HUES48 (cell line): ENCODE results near the gene KLK8.

Experiments
- H3K27ac ChIP-seq: one replicate; pipeline ENCODE4 v1.7.0; 2013; ENCODE audit warnings: low read depth, low read length, inconsistent platforms
- H3K27me3 ChIP-seq: 2 replicates; pipeline ENCODE4 v1.6.1; 2013; ENCODE audit warnings: mild to moderate bottlenecking, low read length; ENCODE audit not compliant: control insufficient read depth, insufficient read depth
- H3K36me3 ChIP-seq: 2 replicates; pipeline ENCODE4 v1.6.1; 2013; ENCODE audit warnings: low read length; ENCODE audit not compliant: control insufficient read depth, insufficient read depth
- H3K4me1 ChIP-seq: 2 replicates; pipeline ENCODE4 v1.6.1; 2013; ENCODE audit warnings: mild to moderate bottlenecking, low read length; ENCODE audit not compliant: control insufficient read depth, insufficient read depth
- H3K4me3 ChIP-seq: 2 replicates; pipeline ENCODE4 v1.5.1; 2013; ENCODE audit warnings: mild to moderate bottlenecking, low read depth, low read length
- H3K9ac ChIP-seq: 2 replicates; pipeline ENCODE4 v1.6.1; 2013; ENCODE audit warnings: mild to moderate bottlenecking, low read depth, low read length, moderate library complexity
- H3K9me3 ChIP-seq: 2 replicates; pipeline ENCODE4 v1.6.1; 2013; ENCODE audit warnings: low read length; ENCODE audit not compliant: control insufficient read depth, insufficient read depth

KLK8 gene

GRCh38 chr19:51027873-51028272 lies 26.5 kb upstream of the KLK8 start:
- no peaks in the 10 kb centered on the region for H3K9me3 ChIP-seq
- H3K27me3 ChIP-seq: no peaks in the 10 kb centered on the region
- H3K27ac ChIP-seq: no peak overlapping the region
- no peak overlapping the region for H3K9ac ChIP-seq
- no peak overlapping the region for H3K4me3 ChIP-seq
- no peaks in the 10 kb centered on the region for H3K36me3 ChIP-seq
- peaks cover 23% of the 10 kb centered on the region; the same call in 1 of the 2 replicates for H3K4me1 ChIP-seq

DNA sequence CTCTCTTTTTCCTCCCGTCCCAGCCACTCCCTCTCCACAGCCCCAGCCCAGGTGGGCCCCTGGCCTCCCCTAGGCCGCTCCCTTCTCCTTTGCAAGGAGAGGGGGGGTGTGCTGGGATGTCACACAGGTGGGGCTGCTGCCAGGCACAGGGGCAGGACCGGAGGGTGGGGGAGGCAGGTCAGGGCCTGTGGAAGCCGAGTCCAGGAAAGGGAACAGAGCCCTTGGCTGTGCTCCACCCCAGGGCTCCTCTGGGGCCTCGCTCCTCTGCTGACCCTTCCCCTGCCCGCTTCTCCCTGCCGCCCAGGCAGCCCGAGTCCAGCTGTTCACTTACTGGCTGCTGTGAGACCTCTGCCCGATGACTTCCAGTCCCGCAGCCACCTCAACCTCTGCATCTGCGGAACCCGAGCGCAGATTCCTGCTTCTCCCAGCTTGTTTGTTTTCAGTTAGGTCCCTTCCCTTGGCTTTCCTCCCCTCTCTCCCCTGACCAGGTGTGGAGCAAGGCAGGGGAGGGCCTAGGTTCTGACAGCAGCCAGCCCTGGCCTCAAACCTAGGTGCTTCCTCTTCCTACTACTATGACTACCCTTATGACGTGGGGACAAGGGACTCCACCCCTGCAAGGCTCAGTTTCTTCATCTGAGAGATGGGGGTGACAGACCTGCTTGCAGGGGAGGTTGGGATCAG lies 25.9 kb upstream of the KLK8 start:
- Histone ChIP-seq H3K4me1 (peaks cover 23% of the 10 kb centered on the region; the same call in 1 of the 2 replicates), H3K27ac (no peak overlapping the region), H3K36me3 (no peaks in the 10 kb centered on the region), H3K9ac (no peak overlapping the region), H3K9me3 (no peaks in the 10 kb centered on the region), H3K4me3 (no peak overlapping the region), H3K27me3 (no peaks in the 10 kb centered on the region)

GRCh38 chr19:51026554-51026831 lies 25.1 kb upstream of the KLK8 start, which contains the start of gene KLK11:
Gene KLK11, minus strand, starts transcription at chr19:51026616. Its CDS starts 985 bp downstream, at chr19:51025631.
- no peak within 1 kb of the TSS for H3K4me3 ChIP-seq
- no peak within 1 kb of the TSS for H3K9ac ChIP-seq
- H3K27ac ChIP-seq: no peak within 1 kb of the TSS
- no peaks in the 10 kb centered on the region for H3K27me3 ChIP-seq
- peaks cover 23% of the 10 kb centered on the region; the same call in 1 of the 2 replicates for H3K4me1 ChIP-seq
- no peaks in the 10 kb centered on the region for H3K36me3 ChIP-seq
- H3K9me3 ChIP-seq: no peaks in the 10 kb centered on the region

DNA sequence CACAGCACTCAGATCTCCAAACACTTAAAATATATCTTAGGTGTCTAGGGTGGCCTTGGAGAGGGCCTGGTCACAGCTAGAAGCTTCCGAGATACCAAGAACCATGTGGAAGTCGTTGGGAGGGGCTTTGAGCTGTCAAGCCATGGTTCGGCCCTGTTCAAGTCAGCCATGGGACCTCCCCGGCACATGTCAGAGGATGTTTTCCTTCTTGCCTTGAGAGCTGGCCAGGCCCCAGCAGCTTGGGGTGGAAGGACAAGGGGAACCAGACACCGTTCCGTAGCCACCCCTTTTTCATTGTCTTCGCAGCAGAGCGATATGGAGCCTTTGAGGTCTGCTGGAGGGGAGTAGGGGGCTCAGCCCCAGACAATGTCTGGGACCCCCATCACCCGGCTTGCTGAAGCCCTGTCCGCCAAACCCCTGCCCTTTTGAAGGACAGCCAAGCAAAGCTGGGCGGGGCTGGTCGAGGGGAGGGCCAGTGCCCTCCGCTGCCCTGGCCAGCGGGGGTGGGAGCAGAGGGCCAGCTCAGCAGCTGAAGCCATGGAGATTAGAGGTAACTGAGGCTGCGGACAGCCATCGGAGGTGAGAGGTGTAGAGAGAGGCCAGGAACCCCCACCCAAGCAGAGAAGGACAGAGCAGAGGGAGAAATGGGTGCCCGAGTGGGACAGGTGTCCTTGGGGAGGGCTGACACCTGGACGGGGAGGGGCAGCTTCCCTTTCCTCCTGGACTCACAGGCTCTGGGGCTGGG lies 24.6 kb upstream of the KLK8 start:
- no peak overlapping the region for H3K9ac ChIP-seq
- peaks cover 26% of the 10 kb centered on the region for H3K4me1 ChIP-seq
- H3K4me3 ChIP-seq: no peak overlapping the region
- H3K9me3 ChIP-seq: no peaks in the 10 kb centered on the region
- no peaks in the 10 kb centered on the region for H3K27me3 ChIP-seq
- H3K36me3 ChIP-seq: no peaks in the 10 kb centered on the region
- no peak overlapping the region for H3K27ac ChIP-seq

DNA sequence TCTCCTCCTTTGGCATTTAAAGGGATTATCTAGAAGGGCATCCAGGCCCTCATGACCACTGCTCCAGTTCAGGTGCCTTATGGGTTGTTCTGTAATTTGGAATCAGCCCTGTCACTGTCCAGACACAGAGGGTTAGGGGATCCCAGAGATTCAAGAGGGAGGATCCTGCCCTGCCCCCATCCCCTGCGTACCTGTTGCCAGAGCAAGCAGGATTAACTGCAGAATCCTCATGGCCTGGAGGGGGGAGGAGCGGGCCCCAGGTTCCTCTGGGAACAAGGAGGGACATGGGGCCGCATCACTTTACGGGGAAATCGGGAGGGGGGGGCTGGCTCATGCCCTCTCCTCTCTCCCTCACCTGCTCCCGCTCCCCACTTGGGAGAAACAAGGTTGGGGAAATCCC lies 24.0 kb upstream of the KLK8 start:
- no peak overlapping the region for H3K27ac ChIP-seq
- H3K27me3 ChIP-seq: 0 out of 2 replicates have a peak, but pooled peaks cover under 1% of the 10 kb centered on the region
- H3K4me1 ChIP-seq: peaks cover 26% of the 10 kb centered on the region
- H3K9me3 ChIP-seq: no peaks in the 10 kb centered on the region
- H3K4me3 ChIP-seq: no peak overlapping the region
- H3K9ac ChIP-seq: no peak overlapping the region
- H3K36me3 ChIP-seq: no peaks in the 10 kb centered on the region

GRCh38 chr19:51024924-51025323 lies 23.5 kb upstream of the KLK8 start:
- Histone ChIP-seq H3K9me3 (no peaks in the 10 kb centered on the region), H3K4me1 (peaks cover 26% of the 10 kb centered on the region), H3K27me3 (peaks cover 5% of the 10 kb centered on the region; the same call in 1 of the 2 replicates), H3K4me3 (no peak overlapping the region), H3K36me3 (no peaks in the 10 kb centered on the region), H3K9ac (no peak overlapping the region), H3K27ac (no peak overlapping the region)

DNA sequence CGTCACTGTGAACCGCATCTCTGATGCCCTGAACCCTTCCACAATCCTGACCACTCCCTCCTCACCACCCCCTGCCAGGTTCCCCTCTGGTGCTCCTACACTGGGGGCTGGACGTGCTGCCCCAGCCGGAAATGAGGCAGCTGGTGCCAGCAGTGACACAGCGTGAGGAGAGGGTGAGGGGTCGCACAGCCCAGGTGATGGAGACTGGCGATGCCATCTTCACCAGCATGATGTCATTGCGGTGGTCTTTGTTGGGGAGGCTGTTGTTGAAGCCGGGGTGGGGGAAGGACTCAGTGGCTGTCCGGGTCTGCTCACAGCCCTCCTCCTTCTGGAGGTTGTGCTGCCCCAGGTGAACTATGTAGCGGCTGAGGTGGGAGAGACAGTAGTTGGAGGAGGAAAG lies 22.5 kb upstream of the KLK8 start:
- Histone ChIP-seq H3K9ac (no peak overlapping the region), H3K9me3 (no peaks in the 10 kb centered on the region), H3K27me3 (peaks cover 14% of the 10 kb centered on the region), H3K4me1 (peaks cover 26% of the 10 kb centered on the region), H3K4me3 (no peak overlapping the region), H3K36me3 (no peaks in the 10 kb centered on the region), H3K27ac (no peak overlapping the region)

DNA sequence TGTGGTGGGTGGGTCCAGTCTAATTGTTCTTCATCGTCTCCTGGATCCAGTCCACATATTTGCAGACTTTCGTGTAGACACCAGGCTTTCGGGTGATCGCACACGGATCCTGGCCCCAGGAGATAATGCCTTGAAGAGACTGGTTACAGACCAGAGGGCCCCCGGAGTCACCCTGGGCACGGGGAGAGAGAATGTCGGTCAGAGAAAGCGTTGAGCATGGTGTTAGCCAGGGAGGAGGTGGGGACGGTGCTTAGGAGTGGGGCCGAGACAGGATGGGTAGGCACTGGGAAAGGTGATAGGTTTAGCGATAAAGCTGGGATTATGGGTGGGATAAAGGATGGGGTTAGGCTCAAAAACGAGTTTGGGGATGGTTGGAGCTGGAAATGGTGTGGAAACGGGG lies 21.1 kb upstream of the KLK8 start:
- Histone ChIP-seq H3K27me3 (peaks cover 27% of the 10 kb centered on the region), H3K9ac (no peak overlapping the region), H3K9me3 (no peaks in the 10 kb centered on the region), H3K4me1 (peaks cover 26% of the 10 kb centered on the region), H3K4me3 (no peak overlapping the region), H3K36me3 (no peaks in the 10 kb centered on the region), H3K27ac (no peak overlapping the region)

- Histone ChIP-seq H3K4me1 (peaks cover 22% of the 10 kb centered on the region), H3K27me3 (peaks cover 35% of the 10 kb centered on the region), H3K9me3 (no peaks in the 10 kb centered on the region), H3K4me3 (no peak overlapping the region), H3K27ac (no peak overlapping the region), H3K36me3 (no peaks in the 10 kb centered on the region), H3K9ac (no peak overlapping the region)
Observed at GRCh38 chr19:51020988-51021651, 19.7 kb upstream of the KLK8 start.

- no peaks in the 10 kb centered on the region for H3K36me3 ChIP-seq
- H3K27me3 ChIP-seq: peaks cover 35% of the 10 kb centered on the region
- H3K4me1 ChIP-seq: peaks cover 7% of the 10 kb centered on the region
- no peak within 1 kb of the TSS for H3K27ac ChIP-seq
- H3K9me3 ChIP-seq: no peaks in the 10 kb centered on the region
- H3K4me3 ChIP-seq: peak within 1 kb of the TSS; percentile 62
- H3K9ac ChIP-seq: no peak within 1 kb of the TSS
Observed at GRCh38 chr19:51019544-51019925, 18.1 kb upstream of the KLK8 start, which contains the start of gene KLK10. Gene KLK10, minus strand, starts transcription at chr19:51019709. Its CDS starts 579 bp downstream, at chr19:51019130.
